Measurements from ENCODE around the gene FANCL. TPM values are rescaled to one million over a fixed set of nuclear protein-coding genes. Genes with fewer than 3 reads are reported as not detected.

Gene FANCL
- 63.6 and 145 TPM in 2 replicates for total RNA-seq (2011; cell fraction: chromatin; rRNA removed; ENCODE audit: low replicate concordance)
- 20.5 and 27.0 TPM in 2 replicates for total RNA-seq (2011; cell fraction: nucleolus; rRNA removed)
- 47.0 and 63.5 TPM in 2 replicates for total RNA-seq (2011; cell fraction: nucleoplasm; rRNA removed)
- 29.3 and 36.7 TPM in 2 replicates for total RNA-seq (2014; rRNA removed)
- 58.5 and 62.6 TPM in 2 replicates for total RNA-seq (2014; rRNA removed; fragmentation: Illumina TruSeq; extraction: Trizol)
- 41.5 and 43.4 TPM in 2 replicates for total RNA-seq (2015; rRNA removed; fragmentation: Illumina TruSeq; extraction: Trizol)
- total RNA-seq (2021): 37.8 and 39.9 TPM in 2 replicates
- polyA plus RNA-seq (2011; rRNA removed): 76.1 and 87.1 TPM in 2 replicates
- polyA plus RNA-seq (2011; cell fraction: cytosol; rRNA removed): 10.9 and 26.7 TPM in 2 replicates
- polyA plus RNA-seq (2011; cell fraction: nucleus; rRNA removed): 72.7 and 134 TPM in 2 replicates
- 35.6 and 36.1 TPM in 2 replicates for polyA plus RNA-seq (2012)
- polyA plus RNA-seq (2014; fragmentation: Illumina TruSeq; extraction: Trizol): 43.1 and 44.3 TPM in 2 replicates
- 100 to 1,000 TPM; 106 to 120 TPM for polyA plus RNA-seq (2014; fragmentation: Nextera tagmentation; extraction: Ambion mirVana)
- polyA plus RNA-seq (2014; rRNA removed): 59.9 and 64.0 TPM in 2 replicates
- 105 TPM in 2 replicates for polyA minus RNA-seq (2011; rRNA and poly(A)+ RNA removed)
- 15.4 and 24.1 TPM in 2 replicates for polyA minus RNA-seq (2011; cell fraction: cytosol; rRNA and poly(A)+ RNA removed)
- polyA minus RNA-seq (2011; cell fraction: nucleus; rRNA and poly(A)+ RNA removed): 68.9 and 125 TPM in 2 replicates
- percentile 92 among the genes with signal in this experiment for Bru-seq, nascent RNA
- percentile 96 among the genes with signal in this experiment for BruChase-seq, experiment 1, labeled RNA remaining after a 2-hour chase
- percentile 93 among the genes with signal in this experiment for BruChase-seq, experiment 2, labeled RNA remaining after a 6-hour chase
- long read RNA-seq, experiment 1, transcript FANCL-202 (14 exons, 1,698 nt): minor isoform, 11 of 68 reads
- long read RNA-seq, experiment 1, transcript FANCL-201 (14 exons, 1,683 nt): major isoform, 24 of 68 reads
- long read RNA-seq, experiment 1, partial matches to known transcripts: 3 of 68 reads
- long read RNA-seq, experiment 1, other reads (novel, unspliced or antisense): 26 of 68 reads
- long read RNA-seq, experiment 2, partial matches to known transcripts: 3 of 17 reads
- long read RNA-seq, experiment 2, other reads (novel, unspliced or antisense): 7 of 17 reads
- long read RNA-seq, experiment 3, transcript FANCL-201 (14 exons, 1,683 nt): major isoform, 16 of 38 reads
- long read RNA-seq, experiment 3, transcript FANCL-202 (14 exons, 1,698 nt): minor isoform, 5 of 38 reads
- long read RNA-seq, experiment 3, partial matches to known transcripts: 3 of 38 reads
- long read RNA-seq, experiment 3, other reads (novel, unspliced or antisense): 13 of 38 reads

- Histone ChIP-seq H3K36me3 (ENCODE audit: control insufficient read depth, insufficient read depth, low read length) (no peaks in the 10 kb centered on the region), H3K9me3 (replicated peaks; ENCODE audit: control insufficient read depth, insufficient read depth, low read depth, low read length) (no peaks in the 10 kb centered on the region; the same call in 1 of the 2 replicates), H3K4me2 (ENCODE audit: insufficient read depth, low read length) (peak within 1 kb of the TSS; percentile 87), H3K9ac (ENCODE audit: insufficient read depth in 1 of 2, low read depth in 2 of 2, low read length in 2 of 2) (peak within 1 kb of the TSS; percentile 94 to 99), H3K79me2 (ENCODE audit: control insufficient read depth, insufficient read depth, low read length) (peaks cover 53% of the 10 kb centered on the region), H3K27me3 (ENCODE audit: control insufficient read depth in 2 of 2, insufficient read depth in 2 of 2, low read length in 2 of 2) (no peaks in the 10 kb centered on the region), H3K4me1 (replicated peaks in 1 of 2; ENCODE audit: control insufficient read depth in 2 of 2, insufficient read depth in 2 of 2, low read length in 2 of 2) (peaks cover 5 to 20% of the 10 kb centered on the region in 2 experiments), H3K4me3 (peak within 1 kb of the TSS; percentile 77), H3K27ac (ENCODE audit: extremely low read depth, low read depth, low read length) (peak within 1 kb of the TSS; percentile 96), H3K9me1 (ENCODE audit: control insufficient read depth, insufficient read depth, low read length) (no peaks in the 10 kb centered on the region), H4K20me1 (replicated peaks; ENCODE audit: control insufficient read depth, insufficient read depth, low read length) (no peaks in the 10 kb centered on the region), H2AFZ (ENCODE audit: low read depth, low read length) (peak within 1 kb of the TSS; percentile 99)
- DNase-seq (ENCODE audit: extremely low read depth in 1 of 4, low spot score in 3 of 4) (peak; percentile 89 to 95 (median 92)), ATAC-seq (peak; percentile 82), FAIRE-seq (peak; percentile 94)
- in situ Hi-C loops (cut with MboI) (no loop called here), intact Hi-C loops (cut with micrococcal nuclease) (no loop called here)
- CTCF ChIA-PET (ENCODE audit: low intra/inter-chr PET ratio): no interaction called here
- BruUV-seq (replicated peaks): no TSS peak
- WGBS (ENCODE audit: insufficient coverage, low coverage, missing lambda C conversion rate): 1% methylated on average over 51 of the region's 59 CpGs
- POLR2A ChIA-PET: interaction anchor here (0.6 to 0.7 kb wide), 3 partner anchors 14 to 480 kb away, joined by 3 to 5 read pairs (median 3); no protein-coding TSS in a partner anchor
- no peak for TF ChIP-seq SRSF7 (optimal IDR thresholded peaks at IDR 0.05; ENCODE audit: low read depth, low read length)
- no peak for TF ChIP-seq HIVEP1 (CRISPR knock-in tag; IDR thresholded peaks at IDR 0.05)
- TF ChIP-seq CBX3 (IDR thresholded peaks at IDR 0.05; ENCODE audit: borderline replicate concordance in 1 of 2, low read length in 2 of 2): peak in 1 of 2 experiments; percentile 68; a peak in 1 of 3 replicates
- no peak for TF ChIP-seq ZNF699 (CRISPR knock-in tag; IDR thresholded peaks at IDR 0.05; ENCODE audit: insufficient replicate concordance)
- no peak for TF ChIP-seq ZNF121 (CRISPR knock-in tag; conservative IDR thresholded peaks at IDR 0.05)
- TF ChIP-seq DPF2 (IDR thresholded peaks at IDR 0.05): 0 out of 2 replicates have a peak, but pooled peaks have one; percentile 27
- TF ChIP-seq UBTF (IDR thresholded peaks at IDR 0.05; ENCODE audit: borderline replicate concordance in 1 of 2, low read depth in 2 of 2, low read length in 2 of 2): peak in 1 of 2 experiments; percentile 59; a peak in 1 of 4 replicates
- TF ChIP-seq ZNF780A (CRISPR knock-in tag; IDR thresholded peaks at IDR 0.05): no peak
- TF ChIP-seq ZNF445 (CRISPR knock-in tag; IDR thresholded peaks at IDR 0.05; ENCODE audit: low read depth): 0 out of 2 replicates have a peak, but pooled peaks have one; percentile 46
- no peak for TF ChIP-seq NCOA6 (IDR thresholded peaks at IDR 0.05)
- TF ChIP-seq HNRNPK (IDR thresholded peaks at IDR 0.05; ENCODE audit: low read depth, low read length, poor library complexity, severe bottlenecking): no peak
- peak; percentile 18; the same call in 1 of the 2 replicates for TF ChIP-seq ARID1B (IDR thresholded peaks at IDR 0.05)
- TF ChIP-seq PTTG1 (tag; IDR thresholded peaks at IDR 0.05; ENCODE audit: low read depth): no peak
These were observed at the start of gene FANCL for GRCh38 chr2:58240670-58241545. Gene FANCL, minus strand, starts transcription at chr2:58241325. Its CDS starts 12 bp downstream, at chr2:58241313.

Measured in K562 (cell line).